K562 (cell line): Measurements from ENCODE around the gene SLC29A2.

Source experiments
- CEBPB ChIP-seq: fragments of 450-650 bp; IDR thresholded peaks from 2 replicates; pipeline ENCODE4 v1.6.1; 2016; ENCODE audit warnings: missing genetic modification characterization, missing compliant biosample characterization
- DEAF1 ChIP-seq: fragments of 450-650 bp; formaldehyde crosslinking; IDR thresholded peaks from 2 replicates; pipeline ENCODE4 v1.4.0; 2020; ENCODE audit warnings: mild to moderate bottlenecking, moderate library complexity
- HNRNPUL1 ChIP-seq: fragments of 200-400 bp; formaldehyde crosslinking; IDR thresholded peaks from 2 replicates; pipeline ENCODE4 v1.6.1; 2017; ENCODE audit warnings: low read length
- JUNB ChIP-seq: fragments of 450-650 bp; formaldehyde crosslinking; conservative IDR thresholded peaks from 2 replicates; pipeline ENCODE4 v1.4.0; 2020; ENCODE audit warnings: mild to moderate bottlenecking
- MAX ChIP-seq: sonication (generic); formaldehyde crosslinking; IDR thresholded peaks from 2 replicates; pipeline ENCODE4 v1.9.0; 2022; ENCODE audit warnings: mild to moderate bottlenecking, missing genetic modification reagents
- TBP ChIP-seq: optimal IDR thresholded peaks from 2 replicates; pipeline ENCODE3; 2011; ENCODE audit warnings: low read depth, low read length, improper control_type of control experiment

GRCh38 chr11:66391322-66391721 is 19.8 kb upstream of the SLC29A2 start:
- TF ChIP-seq HNRNPUL1 (no peak), JUNB (CRISPR knock-in tag) (no peak), MAX (no peak), DEAF1 (no peak), TBP (no peak), CEBPB (tag) (no peak)
